Endothelial cell of umbilical vein (primary cell): ENCODE measurements around the gene RASGRF1. TPM values are rescaled to one million over a fixed set of nuclear protein-coding genes. Genes with fewer than 3 reads are reported as not detected.

Source experiments
- BruUV-seq: library from RNA; stranded (reverse); fragments of 400-500 nt; replicated peaks from 2 replicates; lab custom pipeline; 2021; lab: Mats Ljungman, UMichigan
- CTCF ChIA-PET: fragments of 300-600, 350-600 bp; sonication (Branson Sonifier 250); formaldehyde crosslinking; loops from one replicate; lab custom pipeline; 2021; ENCODE audit warnings: antibody characterized with exemption, inconsistent platforms; lab: Charles Lee
- POLR2A ChIA-PET: fragments of 300-600, 350-600 bp; sonication (Branson Sonifier 250); formaldehyde crosslinking; loops from one replicate; lab custom pipeline; 2021; ENCODE audit warnings: antibody characterized with exemption, inconsistent platforms; lab: Charles Lee
- DNase-seq: peaks from one replicate; pipeline ENCODE4 v3.0.0-alpha.2; 2011; ENCODE audit warnings: low read depth, low spot score
- FAIRE-seq: peaks from 2 replicates; lab custom pipeline; 2011; peaks lifted over from hg19 to GRCh38; lab: Jason Lieb, UNC
- H2AFZ ChIP-seq: 2 replicates; pipeline ENCODE4 v1.6.0; 2012; ENCODE audit warnings: low read depth, low read length, control low read depth, inconsistent platforms
- H3K27ac ChIP-seq: 2 replicates; pipeline ENCODE4 v1.5.1; 2011; ENCODE audit warnings: low read depth, mild to moderate bottlenecking, control low read depth, low read length, moderate library complexity; ENCODE audit not compliant: insufficient read depth
- H3K27me3 ChIP-seq, 2 experiments: 2 replicates each; pipeline versions ENCODE4 v1.6.0 to v1.6.1; 2011; ENCODE audit warnings: low read length in 2 of 2, mixed read lengths in 1 of 2; ENCODE audit not compliant: control insufficient read depth in 2 of 2, insufficient read depth in 2 of 2
- H3K36me3 ChIP-seq, 2 experiments: 2 replicates in 1 of 2; 3 replicates in 1 of 2; pipeline ENCODE4 v1.5.1; 2011; ENCODE audit warnings: low read length in 2 of 2, mild to moderate bottlenecking in 1 of 2, moderate library complexity in 1 of 2; ENCODE audit not compliant: control insufficient read depth in 2 of 2, insufficient read depth in 2 of 2; ENCODE audit errors: extremely low read depth in 1 of 2
- H3K4me1 ChIP-seq: 3 replicates; pipeline ENCODE4 v1.5.1; 2011; ENCODE audit warnings: mild to moderate bottlenecking, low read length; ENCODE audit not compliant: control insufficient read depth, insufficient read depth; ENCODE audit errors: extremely low read depth
- H3K4me2 ChIP-seq: 2 replicates; pipeline ENCODE4 v1.6.1; 2011; ENCODE audit warnings: low read length, control low read depth, mixed read lengths; ENCODE audit not compliant: insufficient read depth
- H3K4me3 ChIP-seq, 3 experiments: fragments of 200-600 bp in 1 of 3; sonication (generic), shearing (Covaris generic) in 1 of 3; replicated peaks in 1 of 3; 2 replicates each; pipeline ENCODE4 v1.5.1; 2011 to 2016; ENCODE audit warnings: control low read depth in 3 of 3, low read length in 3 of 3, mild to moderate bottlenecking in 2 of 3, inconsistent platforms in 1 of 3, low read depth in 1 of 3, moderate library complexity in 1 of 3; ENCODE audit not compliant: insufficient read depth in 1 of 3
- H3K79me2 ChIP-seq: 2 replicates; pipeline ENCODE4 v1.6.0; 2012; ENCODE audit warnings: low read length, inconsistent platforms; ENCODE audit not compliant: control insufficient read depth, insufficient read depth
- H3K9ac ChIP-seq: replicated peaks from 2 replicates; pipeline ENCODE3; 2011; ENCODE audit warnings: low read length, control low read depth; ENCODE audit not compliant: insufficient read depth; ENCODE audit errors: extremely low read depth
- H3K9me1 ChIP-seq: replicated peaks from 3 replicates; pipeline ENCODE4 v1.6.0; 2011; ENCODE audit warnings: mild to moderate bottlenecking, low read length; ENCODE audit not compliant: control insufficient read depth, insufficient read depth; ENCODE audit errors: extremely low read depth
- H3K9me3 ChIP-seq: replicated peaks from 2 replicates; pipeline ENCODE4 v1.5.1; 2012; ENCODE audit warnings: low read length, inconsistent platforms; ENCODE audit not compliant: control insufficient read depth, insufficient read depth
- H4K20me1 ChIP-seq: replicated peaks from 2 replicates; pipeline ENCODE3; 2011; ENCODE audit warnings: mild to moderate bottlenecking, low read length; ENCODE audit not compliant: control insufficient read depth, insufficient read depth; ENCODE audit errors: extremely low read depth
- EZH2 ChIP-seq: IDR thresholded peaks from 2 replicates; pipeline ENCODE4 v1.6.1; 2012; ENCODE audit warnings: borderline replicate concordance, low read depth, mild to moderate bottlenecking, moderate library complexity, low read length, inconsistent platforms; ENCODE audit not compliant: severe bottlenecking
- FOS ChIP-seq: IDR thresholded peaks from 2 replicates; pipeline ENCODE4 v1.6.1; 2011; ENCODE audit warnings: mild to moderate bottlenecking, low read length, moderate library complexity, borderline replicate concordance; ENCODE audit not compliant: insufficient read depth
- GATA2 ChIP-seq: IDR thresholded peaks from 2 replicates; pipeline ENCODE4 v1.7.0; 2011; ENCODE audit warnings: low read depth, mild to moderate bottlenecking, moderate library complexity, mixed read lengths, low read length; ENCODE audit not compliant: insufficient read length, insufficient read depth
- JUN ChIP-seq: IDR thresholded peaks from 2 replicates; pipeline ENCODE4 v1.6.1; 2011; ENCODE audit warnings: borderline replicate concordance, low read depth; ENCODE audit not compliant: insufficient read length, insufficient read depth
- MYC ChIP-seq: IDR thresholded peaks from one replicate; pipeline ENCODE4 v1.6.1; 2011; ENCODE audit warnings: mild to moderate bottlenecking, low read depth, low read length
- POLR2AphosphoS5 ChIP-seq: IDR thresholded peaks from 2 replicates; pipeline ENCODE4 v1.6.1; 2012; ENCODE audit warnings: low read depth, mild to moderate bottlenecking, control low read depth, low read length, moderate library complexity; ENCODE audit not compliant: insufficient read depth
- dilution Hi-C: fragments of 300-500 bp; cut with MboI; formaldehyde crosslinking; loops from one replicate; pipeline ENCODE4 v1.15.0; 2019; ENCODE audit warnings: low sequenced_read_pairs; ENCODE audit not compliant: extremely low pct_ligation_motif_present
- intact Hi-C: fragments of 100-400 bp; cut with micrococcal nuclease; formaldehyde crosslinking; loops from one replicate; pipeline ENCODE4 v1.10.0; 2022
- polyA plus RNA-seq, 4 experiments: library from polyadenylated mRNA; depleted of rRNA in 3 of 4; stranded (reverse) in 3 of 4; unstranded in 1 of 4; fragments of >200 nt; gene quantifications; 2 replicates each; pipeline versions ENCODE4 v1.2.1 to v1.2.3, GENCODE V29; 2011 to 2012; ENCODE audit warnings: missing spikeins in 1 of 4
- total RNA-seq: library from RNA; stranded (reverse); gene quantifications from 2 replicates; pipeline ENCODE4 v1.2.3, GENCODE V29; 2021
- TF ChIP-seq, protein P1 (sequence below), 2 donors: IDR thresholded peaks; 1 replicate in 1 of 2; 2 replicates in 1 of 2; pipeline ENCODE4 v1.5.1; 2011; ENCODE audit warnings: low read length in 2 of 2, mild to moderate bottlenecking in 2 of 2, moderate library complexity in 2 of 2, control low read depth in 1 of 2, inconsistent platforms in 1 of 2, low read depth in 1 of 2; ENCODE audit not compliant: insufficient read depth in 1 of 2; ENCODE audit errors: extremely low read depth in 1 of 2
- TF ChIP-seq, protein P2 (sequence below): IDR thresholded peaks from 2 replicates; pipeline ENCODE4 v1.6.1; 2011; ENCODE audit not compliant: insufficient read depth, insufficient read length

RASGRF1 gene
- total and polyA plus RNA-seq, 2 donors (not counting 3 experiments of a cell fraction or from before 2014, with no cell fraction given), result 0.04 TPM; not detected in 1

DNA sequence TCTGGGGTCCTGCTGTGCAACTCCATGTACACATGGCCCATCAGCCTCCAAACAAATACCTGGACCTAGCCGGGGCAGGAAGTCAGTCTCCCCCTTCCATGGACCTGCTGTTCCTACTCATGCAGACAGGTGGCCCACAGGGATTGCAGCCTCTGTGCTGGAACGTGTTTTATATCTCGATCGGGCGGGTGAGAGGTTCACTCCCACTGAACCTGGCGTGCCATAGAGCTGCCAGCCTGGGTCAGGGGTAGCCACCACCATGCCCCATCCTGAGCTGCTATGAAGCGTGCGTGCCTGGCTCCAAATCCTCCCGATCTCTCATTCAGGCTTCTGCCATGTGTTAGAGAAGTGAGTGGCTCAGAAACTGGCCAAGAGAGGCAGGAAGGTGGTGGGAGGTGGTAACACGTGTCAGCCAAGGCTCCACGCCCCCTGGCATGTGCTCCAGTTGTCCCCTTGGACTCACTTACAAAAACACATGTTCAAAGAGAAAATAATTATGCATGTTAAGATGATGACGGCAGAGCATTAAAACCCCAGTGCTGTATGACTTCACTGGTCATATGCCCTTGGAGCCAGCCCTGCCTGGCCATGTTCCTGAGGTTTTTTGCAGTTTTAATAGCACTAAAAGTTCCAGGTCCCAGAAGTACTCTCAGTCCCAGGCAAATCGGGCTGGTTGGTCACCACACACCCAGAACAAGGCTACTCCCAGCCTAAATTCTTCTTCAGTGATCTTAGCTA lies 176.4 kb downstream of the RASGRF1 start:
- Histone ChIP-seq H3K9me3 (no peaks in the 10 kb centered on the region), H3K9ac (no peak overlapping the region), H3K27me3 (no peaks in the 10 kb centered on the region), H3K4me2 (no peak overlapping the region), H3K4me3 (no peak overlapping the region), H2AFZ (no peak overlapping the region), H4K20me1 (no peaks in the 10 kb centered on the region), H3K27ac (no peak overlapping the region), H3K4me1 (no peaks in the 10 kb centered on the region), H3K79me2 (peaks cover 10% of the 10 kb centered on the region), H3K9me1 (no peaks in the 10 kb centered on the region), H3K36me3 (peaks cover 26 to 54% of the 10 kb centered on the region in 2 experiments)
- BruUV-seq, result no TSS peak
- no peak for FAIRE-seq
- no peak for DNase-seq
- ChIA-PET CTCF (interaction anchor here (1.0 to 3.3 kb wide), 4 partner anchors 11 to 270 kb away, joined by 4 to 20 read pairs (median 10); no protein-coding TSS in a partner anchor), POLR2A (no interaction called here)
- TF ChIP-seq EZH2 (no peak), FOS (no peak), POLR2AphosphoS5 (no peak), JUN (no peak), MYC (no peak), GATA2 (no peak)
- TF ChIP-seq, protein P1, sequence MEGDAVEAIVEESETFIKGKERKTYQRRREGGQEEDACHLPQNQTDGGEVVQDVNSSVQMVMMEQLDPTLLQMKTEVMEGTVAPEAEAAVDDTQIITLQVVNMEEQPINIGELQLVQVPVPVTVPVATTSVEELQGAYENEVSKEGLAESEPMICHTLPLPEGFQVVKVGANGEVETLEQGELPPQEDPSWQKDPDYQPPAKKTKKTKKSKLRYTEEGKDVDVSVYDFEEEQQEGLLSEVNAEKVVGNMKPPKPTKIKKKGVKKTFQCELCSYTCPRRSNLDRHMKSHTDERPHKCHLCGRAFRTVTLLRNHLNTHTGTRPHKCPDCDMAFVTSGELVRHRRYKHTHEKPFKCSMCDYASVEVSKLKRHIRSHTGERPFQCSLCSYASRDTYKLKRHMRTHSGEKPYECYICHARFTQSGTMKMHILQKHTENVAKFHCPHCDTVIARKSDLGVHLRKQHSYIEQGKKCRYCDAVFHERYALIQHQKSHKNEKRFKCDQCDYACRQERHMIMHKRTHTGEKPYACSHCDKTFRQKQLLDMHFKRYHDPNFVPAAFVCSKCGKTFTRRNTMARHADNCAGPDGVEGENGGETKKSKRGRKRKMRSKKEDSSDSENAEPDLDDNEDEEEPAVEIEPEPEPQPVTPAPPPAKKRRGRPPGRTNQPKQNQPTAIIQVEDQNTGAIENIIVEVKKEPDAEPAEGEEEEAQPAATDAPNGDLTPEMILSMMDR (IDR thresholded peaks at IDR 0.05; ENCODE audit: extremely low read depth in 1 of 2, insufficient read depth in 1 of 2, low read depth in 1 of 2, low read length in 2 of 2), result peak in 1 of 2 donors; percentile 3
- TF ChIP-seq, protein P2, sequence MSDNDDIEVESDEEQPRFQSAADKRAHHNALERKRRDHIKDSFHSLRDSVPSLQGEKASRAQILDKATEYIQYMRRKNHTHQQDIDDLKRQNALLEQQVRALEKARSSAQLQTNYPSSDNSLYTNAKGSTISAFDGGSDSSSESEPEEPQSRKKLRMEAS, result no peak
- intact Hi-C loops, result no loop called here
- dilution Hi-C loops, result no loop called here
